Ovary (tissue), 9 donors: Measurements from ENCODE around the gene RUNX1. TPM values are rescaled to one million over a fixed set of nuclear protein-coding genes. Genes with fewer than 3 reads are reported as not detected.

ENCODE experiments used
- DNase-seq, 5 donors: peaks; one replicate each; pipeline ENCODE4 v3.0.0-alpha.2; 2019 to 2020
- H3K27ac ChIP-seq, 2 donors: fragments of 200-600 bp; one replicate each; pipeline versions ENCODE4 v1.5.1 to v1.8.0; 2019 to 2022
- H3K27me3 ChIP-seq: fragments of 200-600 bp; one replicate; pipeline ENCODE4 v1.8.0; 2022
- H3K36me3 ChIP-seq: fragments of 200-600 bp; sonication (generic); one replicate; pipeline ENCODE4 v1.5.1; 2019
- H3K4me1 ChIP-seq: one replicate; pipeline ENCODE4 v1.8.1; 2013; ENCODE audit warnings: mild to moderate bottlenecking, moderate library complexity; ENCODE audit not compliant: insufficient read depth
- H3K4me3 ChIP-seq: fragments of 200-600 bp; sonication (generic); one replicate; pipeline ENCODE4 v1.5.1; 2017
- H3K9me3 ChIP-seq, 2 donors: fragments of 200-600 bp in 1 of 2; sonication (generic) in 1 of 2; one replicate each; pipeline versions ENCODE4 v1.5.1 to v1.8.1; 2013 to 2019; ENCODE audit warnings: mild to moderate bottlenecking in 1 of 2, moderate library complexity in 1 of 2
- EP300 ChIP-seq: sonication (generic); formaldehyde crosslinking; IDR thresholded peaks from one replicate; pipeline ENCODE4 v1.6.1; 2017; ENCODE audit warnings: antibody characterized with exemption
- POLR2A ChIP-seq: fragments of 450-650 bp; IDR thresholded peaks from one replicate; pipeline ENCODE4 v1.6.1; 2017; ENCODE audit warnings: antibody characterized with exemption, mild to moderate bottlenecking, moderate library complexity
- WGBS, 3 donors: extraction: QIAGEN DNeasy Blood & Tissue Kit in 1 of 3; methylation state at CpG; one replicate each; pipeline versions ENCODE4 v1.1.5 to v1.1.7; 2013 to 2017; 5-methylcytosine and 5-hydroxymethylcytosine counted together
- intact Hi-C, 4 donors: fragments of 100-400 bp; cut with DNase I; formaldehyde crosslinking; loops; one replicate each; pipeline versions ENCODE4 v1.11.0 to v1.15.1; 2022 to 2023
- polyA plus RNA-seq, 2 donors: library from polyadenylated mRNA; stranded (reverse); fragments of 200-250 nt in 1 of 2; fragments of 350-450 nt in 1 of 2; fragmentation: Illumina TruSeq in 1 of 2; extraction: RNeasy Lipid Tissue Mini Kit (QIAGEN cat#74804) in 1 of 2; gene quantifications; one replicate each; pipeline ENCODE4 v1.2.3, GENCODE V29; 2013 to 2014
- total RNA-seq, 7 donors: library from RNA; depleted of rRNA in 2 of 7; stranded (reverse); fragments of >200 nt in 2 of 7; fragmentation: NEBNext Ultra II Directional in 3 of 7; extraction: Animal tissue kit (Norgen Biotek cat#: 25700) in 3 of 7; gene quantifications; one replicate each; pipeline versions ENCODE4 v1.1.0 to v1.2.4, GENCODE V29; 2016 to 2023
- TF ChIP-seq, protein P1 (sequence below), 3 donors: fragments of 450-650 bp in 2 of 3; fragments of 200-600 bp in 1 of 3; IDR thresholded peaks; one replicate each; pipeline versions ENCODE4 v1.5.1 to v1.8.0; 2016 to 2022; ENCODE audit warnings: antibody characterized with exemption in 3 of 3, mild to moderate bottlenecking in 1 of 3
- donor health status: DM: no; HTN: no; CAD: no; lungs with moderate emphysema.
- donor health status: DM: no; HTN: no; CAD: no.
- donor health status: Bipolar disorder and iron deficiency.
- donor health status: DM: yes; HTN: yes; CAD: no.
- donor health status: DM: no; HTN: no; CAD: no.
- donor health status: DM: yes; HTN: yes; CAD: no.

Gene RUNX1
- total and polyA plus RNA-seq, 9 donors: 6.0 to 27.4 (median 17.8) TPM

DNA sequence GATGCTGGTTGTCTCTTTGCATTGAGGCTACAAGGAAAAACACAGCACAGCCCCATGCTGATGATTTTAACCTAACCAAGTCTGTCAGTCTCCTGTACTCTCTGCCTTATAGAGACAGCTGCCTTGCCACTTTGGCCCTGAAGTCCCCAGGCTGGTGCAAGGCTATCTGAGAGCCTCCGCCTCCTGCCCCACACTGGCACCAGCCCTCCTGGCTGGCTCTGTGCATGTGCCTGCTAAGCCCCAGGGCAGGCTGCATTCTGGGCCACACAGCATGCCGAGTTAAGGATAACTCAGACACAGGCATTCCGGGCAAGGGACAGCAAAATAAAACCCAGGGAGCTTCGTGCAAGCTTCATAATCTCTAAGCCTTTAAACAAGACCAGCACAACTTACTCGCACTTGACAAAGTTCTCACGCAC is 910 bp downstream of the RUNX1 start:
- no peaks in the 10 kb centered on the region for H3K36me3 ChIP-seq
- peaks cover 1% of the 10 kb centered on the region for H3K4me1 ChIP-seq
- no peak for DNase-seq
- TF ChIP-seq POLR2A (no peak), EP300 (no peak)
- TF ChIP-seq, protein P1, sequence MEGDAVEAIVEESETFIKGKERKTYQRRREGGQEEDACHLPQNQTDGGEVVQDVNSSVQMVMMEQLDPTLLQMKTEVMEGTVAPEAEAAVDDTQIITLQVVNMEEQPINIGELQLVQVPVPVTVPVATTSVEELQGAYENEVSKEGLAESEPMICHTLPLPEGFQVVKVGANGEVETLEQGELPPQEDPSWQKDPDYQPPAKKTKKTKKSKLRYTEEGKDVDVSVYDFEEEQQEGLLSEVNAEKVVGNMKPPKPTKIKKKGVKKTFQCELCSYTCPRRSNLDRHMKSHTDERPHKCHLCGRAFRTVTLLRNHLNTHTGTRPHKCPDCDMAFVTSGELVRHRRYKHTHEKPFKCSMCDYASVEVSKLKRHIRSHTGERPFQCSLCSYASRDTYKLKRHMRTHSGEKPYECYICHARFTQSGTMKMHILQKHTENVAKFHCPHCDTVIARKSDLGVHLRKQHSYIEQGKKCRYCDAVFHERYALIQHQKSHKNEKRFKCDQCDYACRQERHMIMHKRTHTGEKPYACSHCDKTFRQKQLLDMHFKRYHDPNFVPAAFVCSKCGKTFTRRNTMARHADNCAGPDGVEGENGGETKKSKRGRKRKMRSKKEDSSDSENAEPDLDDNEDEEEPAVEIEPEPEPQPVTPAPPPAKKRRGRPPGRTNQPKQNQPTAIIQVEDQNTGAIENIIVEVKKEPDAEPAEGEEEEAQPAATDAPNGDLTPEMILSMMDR (IDR thresholded peaks at IDR 0.05): no peak
- 75 to 87% (median 78%) methylated on average over 6 of the region's 6 CpGs for WGBS, 3 donors
- no peak overlapping the region for H3K27ac ChIP-seq
- H3K4me3 ChIP-seq: no peak overlapping the region
- no peaks in the 10 kb centered on the region for H3K27me3 ChIP-seq
- intact Hi-C loops: no loop called here
- no peaks in the 10 kb centered on the region for H3K9me3 ChIP-seq

DNA sequence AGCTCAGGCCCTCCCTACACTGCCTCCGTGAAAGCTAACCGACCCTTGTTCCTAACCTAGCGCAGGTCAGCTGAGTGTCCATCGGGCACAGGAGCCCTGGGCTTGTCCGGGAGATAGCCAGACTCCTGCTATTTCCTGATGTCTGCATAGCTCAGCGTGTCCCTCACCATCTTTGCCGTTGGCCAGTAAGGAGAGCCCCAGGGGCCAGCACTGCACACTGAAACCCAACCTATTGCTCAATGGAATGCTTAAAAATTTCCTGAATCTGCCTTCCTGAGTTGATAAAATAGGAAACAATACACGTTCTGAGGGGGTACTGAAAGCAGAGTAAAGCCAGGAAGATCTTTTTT is 2.2 kb downstream of the RUNX1 start:
- Histone ChIP-seq H3K27me3 (no peaks in the 10 kb centered on the region), H3K4me1 (peaks cover 1% of the 10 kb centered on the region), H3K9me3 (no peaks in the 10 kb centered on the region), H3K36me3 (no peaks in the 10 kb centered on the region), H3K4me3 (no peak overlapping the region), H3K27ac (no peak overlapping the region)
- DNase-seq: no peak
- intact Hi-C loops: no loop called here
- TF ChIP-seq, protein P1 (IDR thresholded peaks at IDR 0.05): no peak
- TF ChIP-seq POLR2A (no peak), EP300 (no peak)
- 52 to 62% (median 57%) methylated on average over 8 of the region's 8 CpGs for WGBS, 3 donors

DNA sequence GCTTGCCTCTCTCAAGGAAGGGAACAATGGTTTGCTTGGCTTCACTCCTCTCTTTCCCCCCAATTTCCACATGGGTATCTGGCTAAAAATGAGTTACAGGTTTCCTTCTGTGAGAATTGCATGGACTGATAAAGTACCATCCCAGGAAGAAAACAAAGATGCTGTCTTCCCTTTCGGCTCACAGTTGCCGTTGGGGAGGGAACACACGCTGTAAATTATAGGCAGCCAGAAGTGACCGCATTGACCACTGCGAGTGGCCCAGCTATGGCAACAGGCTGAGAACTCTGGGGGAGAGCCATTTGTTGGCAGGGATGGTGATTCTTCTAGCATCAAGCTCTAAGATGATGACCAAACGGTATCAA is 2.9 kb downstream of the RUNX1 start:
- TF ChIP-seq, protein P1 (IDR thresholded peaks at IDR 0.05): no peak
- no peak for TF ChIP-seq POLR2A
- TF ChIP-seq EP300: no peak
- H3K4me1 ChIP-seq: peaks cover 1% of the 10 kb centered on the region
- no peaks in the 10 kb centered on the region for H3K27me3 ChIP-seq
- no peaks in the 10 kb centered on the region for H3K36me3 ChIP-seq
- H3K4me3 ChIP-seq: no peak overlapping the region
- DNase-seq: no peak
- no peaks in the 10 kb centered on the region for H3K9me3 ChIP-seq
- 91 to 98% (median 91%) methylated on average over 6 of the region's 6 CpGs for WGBS, 3 donors
- intact Hi-C loops: no loop called here
- H3K27ac ChIP-seq: no peak overlapping the region

DNA sequence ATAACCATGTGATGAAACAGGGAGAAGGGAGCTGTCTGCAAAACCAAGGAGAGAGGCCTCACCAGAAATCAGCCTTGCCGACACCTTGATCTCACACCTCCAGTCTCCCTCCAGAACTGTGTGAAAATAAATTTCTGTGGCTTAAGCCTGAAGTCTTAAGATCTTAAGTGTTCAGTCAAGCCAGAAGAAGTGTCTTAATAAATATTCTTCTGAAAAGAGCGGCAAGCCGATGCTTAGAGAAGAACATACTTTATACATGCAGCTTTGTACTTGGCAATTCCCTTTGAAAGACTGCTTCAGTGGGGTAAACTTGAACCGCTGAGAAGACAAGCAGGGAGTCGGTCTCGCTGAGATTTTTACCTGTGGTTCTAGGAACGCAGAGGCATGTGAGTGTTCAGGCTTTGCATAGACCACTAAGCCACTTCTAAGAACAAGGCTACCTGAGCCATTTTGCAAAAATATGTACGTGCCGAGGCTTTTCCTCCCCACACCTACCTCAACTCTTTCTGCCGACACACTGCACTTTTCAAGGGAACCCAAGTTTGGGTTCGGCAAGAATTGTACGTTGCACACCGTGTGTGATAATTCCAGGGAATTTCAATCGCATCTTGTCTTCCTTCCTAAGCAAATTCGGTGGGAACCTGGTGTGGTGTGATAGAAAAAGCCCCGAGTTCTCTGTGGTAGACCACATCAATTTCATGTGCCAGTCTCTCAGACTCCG is 3.4 kb downstream of the RUNX1 start:
- H3K36me3 ChIP-seq: no peaks in the 10 kb centered on the region
- DNase-seq: no peak
- TF ChIP-seq POLR2A (no peak), EP300 (no peak)
- TF ChIP-seq, protein P1 (IDR thresholded peaks at IDR 0.05): no peak
- H3K9me3 ChIP-seq: no peaks in the 10 kb centered on the region
- H3K4me3 ChIP-seq: no peak overlapping the region
- H3K4me1 ChIP-seq: peaks cover 1% of the 10 kb centered on the region
- 94 to 97% (median 95%) methylated on average over 17 of the region's 17 CpGs for WGBS, 3 donors
- intact Hi-C loops: no loop called here
- no peak overlapping the region for H3K27ac ChIP-seq
- no peaks in the 10 kb centered on the region for H3K27me3 ChIP-seq
